MCF 10A (cell line): ENCODE results near the gene TRIM62. TPM values are rescaled to one million over a fixed set of nuclear protein-coding genes. Genes with fewer than 3 reads are reported as not detected.

Experiments used
- BruUV-seq: library from RNA; stranded (reverse); fragments of 400-500 nt; replicated peaks from 2 replicates; lab custom pipeline; 2021; lab: Mats Ljungman, UMichigan
- CTCF ChIA-PET: fragments of 300-600 bp; sonication (Branson Sonifier 250); formaldehyde crosslinking; extraction: SDS; loops from one replicate; lab custom pipeline; 2021; ENCODE audit warnings: antibody characterized with exemption, inconsistent platforms; lab: Yijun Ruan, JAX
- POLR2A ChIA-PET: fragments of 300-600, 350-650 bp; sonication (Branson Sonifier 250); formaldehyde crosslinking; extraction: SDS; loops from one replicate; lab custom pipeline; 2020; ENCODE audit warnings: antibody characterized with exemption, inconsistent platforms; lab: Yijun Ruan, JAX
- DNase-seq: peaks from one replicate; pipeline ENCODE4 v3.0.0-alpha.2; 2018; ENCODE audit not compliant: unreplicated experiment
- H3K27ac Mint-ChIP-seq: one replicate; pipeline ENCODE4 v1.8.0; 2022; ENCODE audit warnings: mild to moderate bottlenecking, low read depth, mixed read lengths; ENCODE audit not compliant: unreplicated experiment
- H3K27me3 Mint-ChIP-seq: one replicate; pipeline ENCODE4 v1.8.0; 2022; ENCODE audit warnings: mixed read lengths; ENCODE audit not compliant: insufficient read depth, unreplicated experiment
- H3K36me3 Mint-ChIP-seq: one replicate; pipeline ENCODE4 v1.8.0; 2022; ENCODE audit warnings: mild to moderate bottlenecking, moderate library complexity, mixed read lengths; ENCODE audit not compliant: insufficient read depth, unreplicated experiment
- H3K4me1 Mint-ChIP-seq: one replicate; pipeline ENCODE4 v1.8.0; 2022; ENCODE audit warnings: mixed read lengths; ENCODE audit not compliant: insufficient read depth, unreplicated experiment
- H3K4me3 Mint-ChIP-seq: one replicate; pipeline ENCODE4 v1.8.0; 2022; ENCODE audit warnings: mild to moderate bottlenecking, moderate library complexity, mixed read lengths; ENCODE audit not compliant: unreplicated experiment
- H3K9me3 Mint-ChIP-seq: one replicate; pipeline ENCODE4 v1.8.0; 2022; ENCODE audit warnings: mixed read lengths; ENCODE audit not compliant: unreplicated experiment
- CTCF ChIP-seq: fragments of 200-600 bp; IDR thresholded peaks from one replicate; pipeline ENCODE4 v1.8.0; 2022; ENCODE audit warnings: antibody characterized with exemption, mild to moderate bottlenecking; ENCODE audit not compliant: unreplicated experiment
- intact Hi-C: fragments of 100-400 bp; cut with micrococcal nuclease; formaldehyde crosslinking; loops from 2 replicates; pipeline ENCODE4 v1.14.1; 2022
- total RNA-seq: library from RNA; stranded (reverse); gene quantifications from 2 replicates; pipeline ENCODE4 v1.2.3, GENCODE V29; 2022

TRIM62 gene
- total RNA-seq, 1 experiment from 2014 or later = 2.4 TPM

GRCh38 chr1:33131191-33131590 is 50.7 kb downstream of the TRIM62 start:
- ChIA-PET CTCF (no interaction called here), POLR2A (no interaction called here)
- no peaks in the 10 kb centered on the region for H3K9me3 Mint-ChIP-seq
- no peak overlapping the region for H3K27ac Mint-ChIP-seq
- DNase-seq = no peak
- TF ChIP-seq CTCF = no peak
- H3K36me3 Mint-ChIP-seq = peaks cover 3% of the 10 kb centered on the region
- peaks cover 6% of the 10 kb centered on the region for H3K27me3 Mint-ChIP-seq
- BruUV-seq = no TSS peak
- H3K4me3 Mint-ChIP-seq = no peak overlapping the region
- intact Hi-C loops = no loop called here
- peaks cover 24% of the 10 kb centered on the region for H3K4me1 Mint-ChIP-seq

GRCh38 chr1:33130297-33130696 is 51.5 kb downstream of the TRIM62 start:
- no peak overlapping the region for H3K4me3 Mint-ChIP-seq
- H3K9me3 Mint-ChIP-seq = no peaks in the 10 kb centered on the region
- ChIA-PET POLR2A (interaction anchor here (0.5 to 1.4 kb wide), 4 partner anchors 40 to 299 kb away, joined by 3 to 9 read pairs (median 3); partner anchors contain the start of gene TRIM62), CTCF (interaction anchor here (0.7 kb wide), 1 partner anchor 59 kb away, joined by 4 read pairs; no protein-coding TSS in a partner anchor)
- intact Hi-C loops = no loop called here
- H3K4me1 Mint-ChIP-seq = peaks cover 30% of the 10 kb centered on the region
- peaks cover 6% of the 10 kb centered on the region for H3K36me3 Mint-ChIP-seq
- BruUV-seq = no TSS peak
- peak; percentile 43 for DNase-seq
- H3K27me3 Mint-ChIP-seq = no peaks in the 10 kb centered on the region
- H3K27ac Mint-ChIP-seq = no peak overlapping the region
- TF ChIP-seq CTCF = no peak

GRCh38 chr1:33128781-33129180 is 53.1 kb downstream of the TRIM62 start:
- Mint-ChIP-seq H3K4me1 (peaks cover 30% of the 10 kb centered on the region), H3K9me3 (no peaks in the 10 kb centered on the region), H3K27me3 (no peaks in the 10 kb centered on the region), H3K4me3 (no peak overlapping the region), H3K27ac (no peak overlapping the region), H3K36me3 (peaks cover 6% of the 10 kb centered on the region)
- intact Hi-C loops = loop anchor here (5.0 kb wide), 1 partner anchor 54 kb away; the partner anchor contains the start of gene TRIM62
- TF ChIP-seq CTCF = no peak
- POLR2A ChIA-PET = interaction anchor here (1.0 kb wide), 1 partner anchor 12 kb away, joined by 3 read pairs; no protein-coding TSS in a partner anchor
- no TSS peak for BruUV-seq
- no peak for DNase-seq
- CTCF ChIA-PET = interaction anchor here (0.6 to 1.4 kb wide), 2 partner anchors 14 to 22 kb away, joined by 3 to 4 read pairs; no protein-coding TSS in a partner anchor

- Mint-ChIP-seq H3K9me3 (no peaks in the 10 kb centered on the region), H3K4me1 (peaks cover 30% of the 10 kb centered on the region), H3K27ac (peak overlapping the region; percentile 97), H3K36me3 (peaks cover 6% of the 10 kb centered on the region), H3K4me3 (peak overlapping the region; percentile 95), H3K27me3 (no peaks in the 10 kb centered on the region)
- BruUV-seq = TSS peak; percentile 87
- peak; percentile 85 for TF ChIP-seq CTCF
- CTCF ChIA-PET = interaction anchor here (0.6 to 2.3 kb wide), 38 partner anchors 9 to 1018 kb away, joined by 3 to 18 read pairs (median 4); partner anchors contain the start of genes AZIN2 and TRIM62
- POLR2A ChIA-PET = interaction anchor here (0.6 to 1.9 kb wide), 15 partner anchors 12 to 362 kb away, joined by 3 to 13 read pairs (median 4); partner anchors contain the start of genes AZIN2 and TRIM62
- peak; percentile 98 for DNase-seq
- intact Hi-C loops = loop anchor here (1.0 to 5.0 kb wide), 3 partner anchors 28 to 55 kb away; partner anchors contain the start of gene TRIM62
Measured at GRCh38 chr1:33127001-33127823, 54.6 kb downstream of the TRIM62 start.
